ENCODE measurements around the gene DZANK1. TPM values are rescaled to one million over a fixed set of nuclear protein-coding genes. Genes with fewer than 3 reads are reported as not detected.
"Not testable (repeated sequence)": the region's sequence is repeated elsewhere in the genome, so short reads cannot be mapped to it uniquely, and the experiment has no call there.

The DZANK1 gene
- 0.66 and 0.81 TPM in 2 replicates for total RNA-seq

DNA sequence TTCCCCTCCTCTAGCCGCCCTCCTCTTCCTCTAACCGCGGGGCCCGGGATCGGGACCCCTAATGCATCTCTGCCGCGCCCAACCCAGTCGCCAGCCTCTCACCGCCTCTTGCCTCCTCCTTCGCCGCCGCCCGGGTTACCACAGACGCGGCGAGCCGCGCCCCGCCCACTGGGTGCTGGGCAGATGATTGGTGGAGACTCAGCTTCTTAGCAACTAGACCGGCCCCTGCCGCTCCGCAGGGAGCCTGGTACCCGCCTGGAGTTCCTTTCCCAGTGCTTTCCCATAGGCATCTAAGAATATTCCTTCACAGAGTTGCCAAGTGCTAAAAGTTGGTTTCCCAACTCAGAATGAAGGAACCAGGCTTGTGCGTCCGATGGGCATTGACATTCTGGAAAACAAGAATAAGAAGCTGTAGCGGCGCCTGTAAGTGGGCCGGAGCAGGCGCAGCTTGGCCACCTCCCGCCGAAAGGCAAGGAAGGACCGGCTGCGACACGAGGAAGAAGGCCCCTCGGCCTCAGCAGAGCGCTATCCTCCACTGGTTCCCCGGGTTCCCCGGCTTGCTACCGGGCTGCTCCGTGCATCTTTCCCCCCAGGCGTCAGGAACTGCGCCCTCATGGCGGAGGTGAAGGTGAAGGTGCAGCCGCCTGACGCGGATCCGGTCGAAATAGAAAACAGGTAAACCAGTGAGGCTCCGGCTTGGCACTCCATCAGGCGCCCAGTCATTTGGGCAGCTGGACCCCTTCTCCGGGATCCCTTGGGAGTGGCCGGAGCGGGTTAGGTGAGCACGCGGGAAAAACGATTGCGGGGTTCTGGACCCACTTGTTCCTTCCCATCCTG is at the start of gene DZANK1, which contains the start of gene POLR3F:
TSS of gene DZANK1 (minus strand) at position 137 of the 837 bp plus-strand sequence. CDS start 1,672 bp downstream, outside the sequence.
TSS of gene POLR3F (plus strand) at position 497 of the 837 bp plus-strand sequence. CDS start at position 614, 117 bp downstream.
- peak; percentile 87 for DNase-seq (ENCODE audit: low read depth, low spot score)

DNA sequence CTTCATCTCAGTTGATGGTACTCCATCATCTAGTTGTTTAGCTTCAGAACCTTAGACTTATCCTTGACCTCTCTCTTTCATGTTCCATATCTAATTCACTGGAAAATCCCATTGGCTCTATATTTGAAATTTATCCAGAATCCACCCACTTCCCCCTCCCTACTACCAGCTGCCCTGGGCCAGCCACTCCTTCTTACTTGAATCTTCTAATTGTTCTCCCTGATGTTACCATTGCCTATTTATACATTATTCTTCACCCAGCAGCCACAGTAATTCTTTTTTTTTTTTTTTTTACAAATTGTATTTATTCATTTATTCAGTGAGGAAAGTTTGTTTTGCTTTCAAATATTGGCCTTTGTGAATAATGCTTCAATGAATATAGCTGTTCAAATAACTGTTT is 49.1 kb upstream of the DZANK1 start:
- no peak for DNase-seq (ENCODE audit: low read depth, low spot score)

DNA sequence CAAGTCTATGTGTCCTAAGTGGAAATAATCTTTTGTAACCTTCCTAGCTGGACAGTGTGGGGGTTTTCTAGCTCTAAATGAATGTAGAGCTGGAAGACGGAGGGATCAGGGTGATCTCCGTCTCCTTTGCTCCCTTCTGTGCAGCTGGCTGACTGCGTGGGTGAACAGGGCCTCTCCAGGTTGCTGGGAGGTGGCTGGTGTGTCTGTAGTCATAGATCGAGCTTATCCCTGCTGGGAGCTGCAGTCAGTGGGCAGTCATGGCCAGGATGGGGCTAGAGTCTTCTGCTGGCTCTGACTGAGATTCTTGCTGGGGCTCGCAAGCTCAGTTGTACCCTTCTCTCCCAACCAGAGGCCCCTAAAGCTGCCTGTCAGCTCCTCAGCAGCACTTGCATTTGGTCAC is 47.3 kb upstream of the DZANK1 start:
- no peak for DNase-seq (ENCODE audit: low read depth, low spot score)

DNA sequence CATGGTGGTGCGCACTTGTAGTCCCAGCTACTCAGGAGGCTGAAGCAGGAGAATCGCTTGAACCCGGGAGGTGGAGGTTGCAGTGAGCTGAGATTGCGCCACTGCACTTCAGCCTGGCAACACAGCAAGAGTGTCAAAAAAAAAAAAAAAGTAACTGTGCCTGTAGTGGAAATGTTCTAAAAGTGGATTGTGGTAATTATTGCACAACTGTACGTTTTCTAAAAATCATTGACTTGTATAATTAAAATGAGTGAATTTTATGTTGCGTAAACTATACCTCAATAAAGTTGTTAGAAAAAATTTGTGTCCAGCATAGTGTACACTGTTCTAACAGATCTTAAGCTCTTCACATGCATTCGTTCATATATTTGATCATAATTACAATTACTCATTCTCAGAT is 46.4 kb upstream of the DZANK1 start:
- DNase-seq (ENCODE audit: low read depth, low spot score): no peak

DNA sequence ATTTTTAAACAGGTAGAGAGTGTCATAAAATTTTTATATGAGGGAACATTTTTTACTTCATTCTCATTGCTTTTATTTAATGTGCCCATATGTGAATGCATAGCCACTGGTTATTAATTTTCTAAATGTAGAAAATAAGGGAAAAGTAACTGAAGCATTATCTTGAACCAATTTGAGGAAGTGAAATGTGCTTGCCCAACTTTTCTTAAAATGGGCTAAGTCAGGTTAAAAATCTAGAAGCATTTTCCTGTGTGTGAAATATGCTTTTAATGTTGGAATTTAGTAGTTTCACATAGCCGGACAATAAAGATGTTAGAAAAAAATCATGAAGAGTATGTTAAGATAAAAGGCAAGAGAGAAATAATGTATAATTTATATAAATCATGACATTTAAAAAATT is 44.7 kb upstream of the DZANK1 start:
- no peak for DNase-seq (ENCODE audit: low read depth, low spot score)

DNA sequence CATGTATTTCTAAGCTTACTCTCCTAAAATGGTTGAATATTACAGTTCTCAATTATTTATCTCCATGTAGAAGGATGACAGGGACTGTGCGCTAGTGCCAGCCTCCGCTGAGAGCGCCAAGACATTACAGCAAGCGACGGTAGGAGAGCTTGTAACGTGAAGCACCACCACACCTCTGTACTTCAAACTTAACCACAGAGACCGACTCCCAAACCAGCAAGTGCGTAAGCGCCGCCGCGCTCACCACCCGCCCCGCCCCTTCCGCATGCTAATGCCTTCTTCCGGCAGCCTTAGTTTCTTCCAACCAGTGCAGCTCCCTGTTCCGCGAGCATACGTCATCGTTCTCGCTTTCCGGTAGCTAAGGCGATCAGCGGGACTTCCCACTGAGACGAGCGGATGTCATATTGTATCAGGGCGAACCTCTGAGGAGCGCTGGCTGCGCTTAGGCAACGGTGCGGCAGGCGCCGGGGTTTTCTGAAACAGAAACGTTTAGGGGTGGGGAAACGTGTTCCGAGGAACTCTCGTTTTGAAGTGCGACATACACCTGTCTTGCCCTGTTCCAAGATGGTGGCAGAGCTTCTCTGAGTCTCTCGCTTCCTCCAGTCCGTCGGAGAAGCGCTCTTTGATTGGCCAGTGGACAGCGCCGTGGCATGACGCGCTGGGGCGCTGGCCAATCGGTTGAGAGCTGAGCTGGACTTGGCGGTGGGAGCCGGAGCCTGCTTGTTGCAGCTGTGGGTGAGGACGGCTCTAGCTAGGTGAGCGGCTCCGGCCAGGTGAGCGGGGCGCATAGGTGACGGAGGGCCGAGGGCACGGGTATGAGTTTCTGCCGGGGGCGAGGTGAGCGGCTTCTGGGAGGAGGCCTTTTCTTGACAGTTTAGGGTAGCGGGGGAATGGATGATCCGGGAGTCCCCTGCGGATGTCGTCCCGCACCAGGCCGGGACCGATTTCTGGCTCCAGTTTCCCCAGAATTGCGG is 40.7 kb upstream of the DZANK1 start, which contains the start of gene SEC23B:
TSS of gene SEC23B (plus strand) at position 723 of the 974 bp plus-strand sequence. CDS start 2,896 bp downstream, outside the sequence.
- peak; percentile 92 for DNase-seq (ENCODE audit: low read depth, low spot score)

DNA sequence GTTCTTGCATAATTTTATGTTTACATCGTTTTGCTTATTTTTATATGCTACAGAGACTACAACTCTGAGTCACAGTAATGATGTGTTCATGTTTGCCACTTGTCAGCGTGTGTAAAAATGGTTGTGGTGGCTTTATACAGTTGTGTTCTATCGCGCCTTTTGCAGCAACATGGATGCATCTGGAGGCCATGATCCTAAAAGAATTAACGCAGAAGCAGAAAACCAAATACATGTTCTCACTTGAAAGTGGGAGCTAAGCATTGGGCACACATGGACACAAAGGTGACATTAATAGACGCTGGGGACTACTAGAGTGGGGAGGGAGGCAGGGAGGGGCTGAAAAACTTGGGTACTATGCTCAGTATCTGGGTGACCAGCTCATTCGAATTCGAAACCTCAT is 39.9 kb upstream of the DZANK1 start:
- no peak for DNase-seq (ENCODE audit: low read depth, low spot score)

DNA sequence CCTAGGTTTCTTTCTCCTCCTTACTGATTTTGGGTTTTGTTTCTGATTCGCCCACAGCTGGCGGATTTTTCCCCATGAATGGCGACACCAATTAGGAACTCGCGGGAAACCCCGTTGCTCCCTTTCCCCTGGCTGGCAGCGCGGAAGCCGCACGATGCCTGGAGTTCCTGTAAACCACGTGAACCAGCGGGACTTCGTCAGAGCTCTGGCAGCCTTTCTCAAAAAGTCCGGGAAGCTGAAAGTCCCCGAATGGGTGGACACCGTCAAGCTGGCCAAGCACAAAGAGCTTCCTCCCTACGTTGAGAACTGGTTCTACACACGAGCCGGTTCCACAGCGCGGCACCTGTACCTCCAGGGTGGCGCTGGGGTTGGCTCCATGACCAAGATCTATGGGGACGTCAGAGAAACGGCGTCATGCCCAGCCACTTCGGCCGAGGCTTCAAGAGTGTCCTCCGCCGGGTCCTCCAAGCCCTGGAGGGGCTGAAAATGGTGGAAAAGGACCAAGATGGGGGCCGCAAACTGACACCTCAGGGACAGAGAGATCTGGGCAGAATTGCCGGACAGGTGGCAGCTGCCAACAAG is 37.7 kb upstream of the DZANK1 start:
- DNase-seq (ENCODE audit: low read depth, low spot score): no peak

DNA sequence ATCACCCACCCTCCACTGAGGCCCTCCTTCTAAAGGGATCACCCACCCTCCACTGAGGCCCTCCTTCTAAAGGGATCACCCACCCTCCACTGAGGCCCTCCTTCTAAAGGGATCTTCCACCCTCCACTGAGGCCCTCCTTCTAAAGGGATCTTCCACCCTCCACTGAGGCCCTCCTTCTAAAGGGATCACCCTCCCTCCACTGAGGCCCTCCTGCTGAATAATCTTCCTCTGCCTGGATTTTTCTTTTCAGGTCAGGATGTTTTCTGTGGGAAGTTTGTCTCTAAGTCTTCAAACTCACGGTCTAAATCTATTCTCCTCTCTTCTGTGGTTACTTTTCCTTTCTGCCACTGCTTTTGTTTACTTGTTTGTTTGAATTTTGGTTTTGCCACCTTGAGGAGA is 34.8 kb upstream of the DZANK1 start:
- not testable (repeated sequence) for DNase-seq (ENCODE audit: low read depth, low spot score)

DNA sequence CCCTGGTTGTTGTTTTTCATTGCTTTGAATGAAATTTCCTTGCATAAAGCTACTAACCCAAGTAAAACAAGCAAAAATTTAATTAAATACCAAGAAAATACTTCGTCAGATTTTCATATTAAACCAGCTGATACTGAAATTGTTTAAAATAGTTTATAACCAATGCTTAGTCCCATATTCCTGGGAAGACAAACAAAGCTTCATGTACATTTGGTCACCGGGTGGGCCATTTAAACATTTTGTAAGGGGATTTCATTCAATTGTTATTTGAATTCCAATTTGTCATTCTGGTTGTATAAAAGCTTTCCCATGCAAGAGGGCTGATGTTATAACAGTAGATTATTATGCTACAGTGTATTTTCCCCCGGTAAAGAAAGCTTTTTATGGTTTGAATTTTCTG is 30.8 kb upstream of the DZANK1 start:
- no peak for DNase-seq (ENCODE audit: low read depth, low spot score)

DNA sequence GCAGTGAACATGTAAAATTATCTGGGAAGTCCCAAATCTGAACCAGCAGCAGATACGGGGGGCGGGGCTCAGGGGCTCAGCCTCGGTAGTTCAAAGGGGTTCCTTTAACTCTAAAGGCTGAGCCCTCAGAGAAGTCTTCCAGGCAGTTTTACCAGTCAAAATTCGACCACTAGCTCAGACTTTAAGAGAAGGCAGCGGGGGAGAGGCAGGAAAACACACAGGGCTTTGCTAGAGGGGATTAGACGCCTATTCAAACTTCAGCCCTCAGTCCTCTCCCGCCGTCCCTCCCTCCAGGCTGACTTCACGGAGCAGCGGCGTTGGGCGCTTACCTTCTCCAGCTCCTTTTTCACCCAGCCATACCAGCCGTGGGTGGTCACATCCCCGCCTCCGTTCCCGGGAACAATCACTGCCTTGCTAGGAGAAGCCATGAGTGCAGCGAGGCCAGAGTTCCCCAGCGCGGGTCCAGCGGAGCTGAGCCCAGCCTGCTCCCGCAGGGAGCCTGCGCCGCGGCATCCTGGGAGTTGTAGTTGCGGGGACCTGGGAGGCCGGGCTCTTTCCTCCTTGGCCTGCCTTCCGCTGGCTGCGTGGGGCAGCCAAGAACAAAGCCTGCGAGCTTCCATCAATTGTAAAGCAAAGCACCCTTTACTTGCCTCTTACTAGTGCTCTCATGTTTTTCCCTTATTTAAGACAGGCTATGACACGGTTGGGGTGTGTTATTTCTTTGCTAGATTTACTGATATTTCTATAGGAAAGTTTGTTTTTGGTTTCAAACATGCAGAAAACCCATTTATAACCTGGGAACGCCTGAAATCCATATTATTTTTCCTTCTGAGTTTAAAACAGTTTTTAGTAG is 30.1 kb upstream of the DZANK1 start, which contains the start of gene RBBP9:
TSS of gene RBBP9 (minus strand) at position 486 of the 853 bp plus-strand sequence. CDS start at position 428, 58 bp downstream.
- DNase-seq (ENCODE audit: low read depth, low spot score): peak; percentile 30

DNA sequence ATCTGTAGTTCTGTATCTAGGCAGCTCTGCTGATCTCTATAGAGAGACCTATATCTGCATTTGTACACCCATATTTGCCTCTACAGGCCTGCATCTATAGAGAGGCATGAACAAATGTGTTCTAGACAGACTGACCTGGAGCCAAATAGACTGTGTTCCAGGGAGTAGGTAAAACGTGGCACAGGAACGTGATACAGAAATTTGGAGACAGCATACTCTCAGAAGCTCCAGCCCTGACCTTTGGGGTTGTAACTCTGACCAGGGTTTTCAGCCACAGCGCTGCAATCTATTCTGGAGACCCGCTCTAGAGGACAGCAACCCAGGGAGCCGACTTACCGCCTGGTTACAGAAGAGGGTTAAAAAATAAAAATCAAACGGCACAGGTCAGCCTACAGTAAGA is 29.2 kb upstream of the DZANK1 start:
- no peak for DNase-seq (ENCODE audit: low read depth, low spot score)

DNA sequence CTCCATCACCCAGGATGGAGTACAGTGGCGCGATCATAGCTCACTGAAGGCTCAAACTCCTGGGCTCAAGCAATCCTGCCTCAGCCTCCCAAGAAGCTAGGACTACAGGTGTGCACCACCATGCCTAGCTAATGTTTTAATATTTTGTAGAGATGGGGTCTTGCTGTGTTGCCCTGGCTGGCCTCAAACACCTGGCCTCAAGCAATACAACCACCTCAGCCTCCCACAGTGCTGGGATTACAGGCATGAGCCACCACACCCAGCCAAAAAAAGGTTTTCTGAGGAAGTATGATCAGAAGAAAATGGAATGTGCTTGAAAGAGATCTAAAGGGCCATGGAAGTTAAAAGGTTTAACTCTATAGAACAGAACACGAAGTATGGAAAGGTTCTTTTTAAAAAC is 21.5 kb upstream of the DZANK1 start:
- DNase-seq (ENCODE audit: low read depth, low spot score): no peak

DNA sequence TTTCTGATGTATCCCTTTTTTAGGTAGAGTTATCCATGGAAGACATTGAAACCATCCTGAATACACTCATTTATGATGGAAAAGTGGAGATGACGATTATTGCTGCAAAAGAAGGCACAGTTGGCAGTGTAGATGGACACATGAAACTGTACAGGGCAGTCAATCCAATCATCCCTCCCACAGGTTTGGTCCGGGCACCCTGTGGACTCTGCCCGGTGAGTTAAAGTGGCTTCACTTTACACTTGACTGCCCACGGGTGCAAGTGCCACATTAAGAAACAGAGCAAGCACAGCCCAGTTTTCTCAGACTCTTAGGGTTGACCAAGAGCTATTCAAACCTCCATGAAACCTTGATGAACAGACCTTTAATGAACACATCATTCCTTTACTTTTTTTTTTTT is 14.8 kb upstream of the DZANK1 start:
- no peak for DNase-seq (ENCODE audit: low read depth, low spot score)

DNA sequence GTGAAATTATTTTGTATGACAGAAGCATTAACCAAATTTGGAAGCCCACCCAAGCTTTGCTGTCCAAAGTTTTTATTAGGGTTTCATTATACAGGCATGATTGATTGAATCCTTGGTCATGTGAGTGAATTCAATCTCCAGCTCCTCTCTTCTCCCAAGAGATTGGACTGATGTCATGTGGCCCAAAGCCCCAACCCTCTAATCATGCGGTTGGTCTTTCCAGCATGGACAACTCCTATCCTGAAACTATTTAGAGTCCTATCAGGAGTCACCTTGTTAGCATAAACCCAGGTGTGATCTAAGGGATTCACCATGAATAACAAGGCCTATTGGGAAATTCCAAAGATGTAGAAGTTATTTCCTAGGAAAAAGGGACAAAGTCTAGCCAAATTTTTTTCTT is 11.0 kb upstream of the DZANK1 start:
- DNase-seq (ENCODE audit: low read depth, low spot score): no peak

DNA sequence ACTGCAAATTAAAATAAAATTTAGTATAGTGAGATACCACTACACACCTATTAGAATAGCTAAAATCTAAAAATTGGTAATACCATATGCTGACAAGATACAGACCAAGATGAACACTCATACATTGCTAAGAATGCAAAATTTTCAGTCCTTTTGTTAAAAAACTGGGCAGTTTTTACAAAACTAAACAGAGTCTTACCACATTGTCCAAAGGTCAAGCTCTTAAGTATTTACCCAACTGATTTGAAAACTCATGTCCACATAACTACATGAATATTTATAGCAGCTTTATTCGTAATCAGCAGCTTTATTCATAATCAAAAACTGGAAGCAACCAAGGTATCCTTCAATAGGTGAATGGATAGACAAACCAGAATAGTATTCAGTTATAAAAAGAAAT is 10.4 kb upstream of the DZANK1 start:
- no peak for DNase-seq (ENCODE audit: low read depth, low spot score)

DNA sequence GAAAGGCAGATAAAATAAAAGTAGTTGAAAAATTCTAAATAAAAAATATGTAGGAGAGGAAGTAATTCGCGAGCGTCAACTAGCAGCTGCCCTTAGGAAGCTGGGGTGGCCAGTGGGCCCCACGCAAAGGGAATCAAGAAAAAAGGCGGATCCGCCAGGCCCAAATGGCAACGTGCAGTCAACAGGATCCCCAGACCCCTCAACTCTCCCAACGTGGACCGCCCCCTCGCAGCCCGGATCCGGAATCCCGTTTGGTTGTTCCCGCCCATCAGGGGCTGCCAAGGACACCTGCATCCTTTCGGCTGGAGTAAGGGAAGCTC is 296 bp downstream of the DZANK1 start:
- DNase-seq (ENCODE audit: low read depth, low spot score): no peak

DNA sequence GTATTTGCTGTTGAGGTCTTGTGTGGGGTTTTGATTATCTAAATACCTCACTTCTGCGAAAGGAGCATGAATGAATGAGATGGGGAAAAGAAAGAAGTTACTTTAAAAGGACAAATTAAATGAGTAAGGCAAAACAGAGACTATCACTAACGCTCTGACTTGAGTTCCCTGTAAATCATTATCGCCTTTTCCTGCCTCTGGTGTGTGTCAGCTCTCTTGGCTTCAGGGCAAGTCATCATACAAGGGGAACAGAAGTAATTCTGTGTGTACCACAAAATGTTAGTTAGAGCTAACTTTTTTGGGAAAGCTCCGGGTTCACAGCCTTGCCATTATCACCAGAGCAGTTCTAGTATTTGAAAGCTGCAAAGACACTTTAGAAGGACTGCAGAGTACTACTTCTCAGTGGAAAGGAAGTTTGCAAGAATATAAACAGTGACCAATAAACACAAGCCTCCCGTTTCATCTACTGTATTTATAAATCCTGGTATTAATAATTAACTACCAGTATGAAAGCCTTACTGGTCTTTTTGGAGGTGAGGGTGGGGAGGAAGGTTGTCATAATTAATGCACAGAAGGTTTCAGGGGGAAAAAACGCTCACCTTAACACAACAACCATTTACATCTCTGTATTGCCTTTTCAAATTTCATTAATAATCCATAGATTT is 1.2 kb downstream of the DZANK1 start:
- DNase-seq (ENCODE audit: low read depth, low spot score): no peak

DNA sequence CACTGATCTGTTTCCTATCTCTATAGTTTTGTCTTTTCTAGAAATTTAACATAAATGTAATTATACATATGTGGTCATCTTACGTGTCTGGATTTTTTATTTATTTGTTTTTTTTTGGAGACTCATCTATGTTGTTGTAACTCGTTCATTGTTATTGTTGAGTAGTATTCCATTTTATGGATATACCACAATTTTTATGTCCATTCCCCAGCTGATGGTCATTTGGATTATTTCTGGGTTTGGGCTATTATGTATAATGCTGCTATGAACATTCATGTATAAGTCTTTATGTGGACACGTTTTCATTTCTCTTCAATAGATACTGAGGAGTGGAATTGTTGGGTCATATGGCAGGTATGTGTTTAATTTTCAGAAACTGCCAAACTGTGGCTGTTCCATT is 10.2 kb downstream of the DZANK1 start:
- DNase-seq (ENCODE audit: low read depth, low spot score): no peak

DNA sequence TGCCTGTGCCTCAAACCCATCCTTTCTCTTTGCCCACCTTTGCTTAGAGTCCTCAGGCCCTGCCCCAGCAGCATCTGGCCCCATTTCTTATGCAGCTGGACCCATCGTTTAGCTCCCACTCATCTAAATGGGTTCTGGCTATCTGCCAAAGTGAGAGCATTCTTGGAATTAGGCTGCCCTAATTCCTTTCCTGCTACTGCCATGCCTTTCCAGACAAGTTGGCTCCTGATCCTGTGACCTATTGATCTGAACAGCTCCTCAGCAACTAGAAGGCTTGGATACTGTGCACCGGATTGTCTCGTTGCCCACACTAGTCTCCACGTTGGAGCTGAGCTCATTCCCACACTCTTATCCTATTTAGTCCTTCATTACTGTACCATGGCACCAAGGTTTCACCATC is 22.9 kb downstream of the DZANK1 start:
- DNase-seq (ENCODE audit: low read depth, low spot score): no peak
